ENCODE data around the gene ACTR1B.

The ACTR1B gene

DNA sequence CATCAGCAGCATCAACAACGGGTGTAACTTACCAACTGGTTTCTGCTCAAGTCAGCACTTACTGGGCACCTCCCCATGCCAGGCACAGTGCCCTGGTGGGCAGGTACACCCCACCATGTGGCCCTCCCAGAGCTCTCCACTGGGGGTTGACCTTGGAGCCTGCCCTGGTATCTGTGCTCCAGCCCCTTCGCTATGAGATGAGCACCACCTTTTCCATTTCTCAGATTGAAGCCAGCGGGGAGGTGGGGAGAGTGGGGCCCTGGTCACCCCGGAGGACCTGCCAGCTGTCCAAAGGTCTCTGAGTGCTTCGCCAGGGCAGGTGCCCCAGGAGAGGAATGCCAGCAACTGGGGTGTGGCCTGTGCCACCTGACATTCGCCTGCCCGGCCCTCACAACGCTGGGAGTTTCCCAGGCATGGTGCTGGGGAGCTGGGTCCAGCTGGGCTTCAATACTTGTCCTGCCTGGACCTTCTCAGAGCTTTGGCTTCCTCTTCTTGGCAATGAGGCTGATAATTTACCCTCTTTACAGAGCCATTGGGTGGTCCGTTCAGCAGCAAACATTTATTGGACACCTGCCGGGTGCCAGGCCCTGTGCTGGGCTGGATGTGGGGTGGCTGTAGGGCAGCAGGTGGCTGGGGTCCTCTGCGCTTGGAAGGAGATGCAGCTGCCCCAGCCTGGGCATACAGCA is 43.7 kb upstream of the ACTR1B start:
- ChIA-PET POLR2A (ENCODE audit: low non-redundant PET) (no interaction called here), CTCF (interaction anchor here (1.0 kb wide), 1 partner anchor 7 kb away, joined by 4 read pairs; no protein-coding TSS in a partner anchor)
- TF ChIP-seq, protein P1, sequence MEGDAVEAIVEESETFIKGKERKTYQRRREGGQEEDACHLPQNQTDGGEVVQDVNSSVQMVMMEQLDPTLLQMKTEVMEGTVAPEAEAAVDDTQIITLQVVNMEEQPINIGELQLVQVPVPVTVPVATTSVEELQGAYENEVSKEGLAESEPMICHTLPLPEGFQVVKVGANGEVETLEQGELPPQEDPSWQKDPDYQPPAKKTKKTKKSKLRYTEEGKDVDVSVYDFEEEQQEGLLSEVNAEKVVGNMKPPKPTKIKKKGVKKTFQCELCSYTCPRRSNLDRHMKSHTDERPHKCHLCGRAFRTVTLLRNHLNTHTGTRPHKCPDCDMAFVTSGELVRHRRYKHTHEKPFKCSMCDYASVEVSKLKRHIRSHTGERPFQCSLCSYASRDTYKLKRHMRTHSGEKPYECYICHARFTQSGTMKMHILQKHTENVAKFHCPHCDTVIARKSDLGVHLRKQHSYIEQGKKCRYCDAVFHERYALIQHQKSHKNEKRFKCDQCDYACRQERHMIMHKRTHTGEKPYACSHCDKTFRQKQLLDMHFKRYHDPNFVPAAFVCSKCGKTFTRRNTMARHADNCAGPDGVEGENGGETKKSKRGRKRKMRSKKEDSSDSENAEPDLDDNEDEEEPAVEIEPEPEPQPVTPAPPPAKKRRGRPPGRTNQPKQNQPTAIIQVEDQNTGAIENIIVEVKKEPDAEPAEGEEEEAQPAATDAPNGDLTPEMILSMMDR (conservative IDR thresholded peaks at IDR 0.05; ENCODE audit: low read depth), result no peak
- no peak overlapping the region for H3K27ac ChIP-seq
- DNase-seq (ENCODE audit: low spot score), result no peak

GRCh38 chr2:97706708-97707345 is 43.0 kb upstream of the ACTR1B start:
- CTCF ChIA-PET, result no interaction called here
- TF ChIP-seq, protein P1 (conservative IDR thresholded peaks at IDR 0.05; ENCODE audit: low read depth), result no peak

GRCh38 chr2:97706112-97706511 is 42.3 kb upstream of the ACTR1B start:
- H3K27ac ChIP-seq, result no peak overlapping the region
- TF ChIP-seq, protein P1 (conservative IDR thresholded peaks at IDR 0.05; ENCODE audit: low read depth), result no peak
- CTCF ChIA-PET, result interaction anchor here (0.6 kb wide), 1 partner anchor 29 kb away, joined by 3 read pairs; no protein-coding TSS in a partner anchor
- POLR2A ChIA-PET (ENCODE audit: low non-redundant PET), result no interaction called here
- no peak for DNase-seq (ENCODE audit: low spot score)

More at GRCh38 chr2:97706708-97707345, 43.0 kb upstream of the ACTR1B start:
- no peak overlapping the region for H3K27ac ChIP-seq
- DNase-seq (ENCODE audit: low spot score), result no peak
- POLR2A ChIA-PET (ENCODE audit: low non-redundant PET), result no interaction called here

DNA sequence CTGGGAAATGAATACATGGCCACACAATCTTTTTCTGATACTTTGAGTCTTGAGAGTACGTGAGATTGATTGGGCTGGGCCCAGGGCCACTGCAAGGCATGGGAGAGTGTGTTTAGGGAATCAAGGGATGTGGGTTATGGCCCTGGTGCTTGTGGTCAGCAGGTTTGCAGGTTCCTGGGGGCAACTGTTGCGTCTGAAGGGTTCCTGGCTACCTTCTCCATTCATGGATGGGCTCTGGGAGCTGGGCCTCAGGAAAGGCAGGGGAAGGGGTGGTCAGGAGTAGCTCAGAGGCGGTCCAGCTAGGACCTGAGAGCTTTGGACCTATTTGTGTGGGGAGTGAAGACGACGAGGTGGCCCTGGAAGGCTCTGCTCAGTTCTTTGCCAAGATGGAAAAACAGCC is 41.1 kb upstream of the ACTR1B start:
- ChIA-PET CTCF (no interaction called here), POLR2A (ENCODE audit: low non-redundant PET) (no interaction called here)
- DNase-seq (ENCODE audit: low spot score), result no peak
- TF ChIP-seq, protein P1 (conservative IDR thresholded peaks at IDR 0.05; ENCODE audit: low read depth), result no peak
- H3K27ac ChIP-seq, result no peak overlapping the region

DNA sequence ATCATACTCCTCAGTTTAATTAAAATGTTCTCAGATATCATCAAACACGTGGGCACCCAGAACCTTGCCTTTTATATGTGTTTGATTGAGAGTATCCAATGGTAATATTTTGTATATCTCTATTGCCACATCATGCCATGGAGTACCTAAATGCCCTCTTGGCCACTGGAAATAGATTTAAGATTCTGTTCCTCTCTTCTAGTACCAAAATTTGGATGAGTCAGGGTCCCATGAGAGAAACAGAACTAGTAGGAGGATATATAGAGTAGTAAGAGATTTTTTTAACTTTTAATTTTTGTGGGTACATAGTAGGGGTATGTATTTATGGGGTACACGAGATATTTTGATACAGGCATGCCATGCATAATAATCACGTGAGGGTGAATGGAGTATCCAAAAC is 39.9 kb upstream of the ACTR1B start:
- CTCF ChIA-PET, result no interaction called here
- POLR2A ChIA-PET (ENCODE audit: low non-redundant PET), result no interaction called here
- TF ChIP-seq, protein P1 (conservative IDR thresholded peaks at IDR 0.05; ENCODE audit: low read depth), result no peak
- DNase-seq (ENCODE audit: low spot score), result no peak
- no peak overlapping the region for H3K27ac ChIP-seq

DNA sequence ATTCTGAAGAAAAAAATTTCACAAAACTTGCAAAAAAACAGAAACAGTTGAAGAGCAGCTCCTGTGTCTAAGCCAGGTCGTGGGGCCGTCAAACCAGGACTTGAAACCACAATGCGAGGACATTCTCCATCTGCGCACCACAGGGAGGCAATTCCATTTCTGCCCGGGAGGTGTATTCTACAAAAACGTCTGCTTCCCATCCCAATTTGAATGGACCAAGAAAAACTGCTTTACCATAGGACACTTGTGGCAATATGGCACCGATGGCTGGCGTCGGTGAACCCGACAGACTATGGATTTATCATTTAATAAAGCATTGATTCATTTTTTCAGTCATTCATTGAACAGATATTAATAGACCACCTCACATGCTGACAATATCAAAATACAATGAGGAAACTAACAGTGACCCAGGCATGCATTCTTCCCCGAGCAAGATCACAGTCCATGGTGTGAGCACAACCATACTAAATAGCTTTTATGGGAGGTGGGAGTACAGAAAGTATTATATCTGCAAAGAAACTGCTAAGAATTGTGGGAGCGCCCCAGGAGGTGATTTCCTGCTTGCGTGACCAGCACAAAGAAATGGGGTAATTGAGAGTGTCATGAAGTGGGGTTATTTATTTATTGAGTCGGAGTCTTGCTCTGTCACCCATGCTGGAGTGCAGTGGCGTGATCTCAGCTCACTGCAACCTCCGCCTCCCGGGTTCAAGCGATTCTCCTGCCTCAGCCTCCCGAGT is 39.1 kb upstream of the ACTR1B start:
- ChIA-PET POLR2A (ENCODE audit: low non-redundant PET) (no interaction called here), CTCF (interaction anchor here (0.7 kb wide), 1 partner anchor 23 kb away, joined by 3 read pairs; no protein-coding TSS in a partner anchor)
- TF ChIP-seq, protein P1 (conservative IDR thresholded peaks at IDR 0.05; ENCODE audit: low read depth), result no peak
- no peak overlapping the region for H3K27ac ChIP-seq
- no peak for DNase-seq (ENCODE audit: low spot score)
